ENCODE results near the gene RSF1. TPM values are rescaled to one million over a fixed set of nuclear protein-coding genes. Genes with fewer than 3 reads are reported as not detected.

Gene RSF1
- total RNA-seq, 1 experiment from 2014 or later: 43.1 TPM

- no peak overlapping the region for H3K4me2 ChIP-seq (ENCODE audit: low read length)
- BruUV-seq (replicated peaks): no TSS peak
- H3K27me3 ChIP-seq (ENCODE audit: insufficient read depth, low read length): no peaks in the 10 kb centered on the region
- no peak overlapping the region for H3K27ac ChIP-seq (ENCODE audit: low read depth, low read length)
- ChIA-PET RAD21 (ENCODE audit: low non-redundant PET in 1 of 2, low total read pairs in 2 of 2, uncharacterized antibody in 2 of 2, unreplicated experiment in 2 of 2) (no interaction called here), POLR2A (no interaction called here), CTCF (no interaction called here)
- H2AFZ ChIP-seq (ENCODE audit: low read depth, low read length, poor library complexity, severe bottlenecking): no peak overlapping the region
- no peaks in the 10 kb centered on the region for H3K9me2 ChIP-seq (ENCODE audit: insufficient read depth)
- DNase-seq (ENCODE audit: low read depth, low spot score) (no peak), ATAC-seq (no peak)
- no peak overlapping the region for H3K4me3 ChIP-seq (replicated peaks in 1 of 2; ENCODE audit: low read depth in 1 of 2, low read length in 2 of 2)
- H3K9ac ChIP-seq (ENCODE audit: low read length): no peak overlapping the region
- no peaks in the 10 kb centered on the region for H4K20me1 ChIP-seq (ENCODE audit: insufficient read depth)
- no peaks in the 10 kb centered on the region for H3K4me1 ChIP-seq (ENCODE audit: control insufficient read depth in 1 of 2, insufficient read depth in 2 of 2, low read length in 2 of 2)
- H3K79me2 ChIP-seq (ENCODE audit: insufficient read depth, low read length): no peaks in the 10 kb centered on the region
- H3K9me3 ChIP-seq (ENCODE audit: control insufficient read depth in 1 of 2, insufficient read depth in 1 of 2, low read depth in 1 of 2, low read length in 2 of 2): no peaks in the 10 kb centered on the region
- intact Hi-C loops (cut with micrococcal nuclease): no loop called here
- H3K36me3 ChIP-seq (ENCODE audit: control insufficient read depth in 1 of 2, insufficient read depth in 2 of 2, low read length in 2 of 2): peaks cover 0 to 16% of the 10 kb centered on the region in 2 experiments; a peak in 2 of 4 replicates
- TF ChIP-seq REST (IDR thresholded peaks at IDR 0.05; ENCODE audit: low read depth) (no peak), FOSL1 (IDR thresholded peaks at IDR 0.05; ENCODE audit: low read depth) (no peak), POLR2AphosphoS5 (IDR thresholded peaks at IDR 0.05; ENCODE audit: low read depth, low read length) (no peak), CEBPB (IDR thresholded peaks at IDR 0.05; ENCODE audit: low read depth) (no peak), SRF (IDR thresholded peaks at IDR 0.05; ENCODE audit: low read depth) (no peak)
Measured at GRCh38 chr11:77665240-77665965, 155.1 kb downstream of the RSF1 start.

DNA sequence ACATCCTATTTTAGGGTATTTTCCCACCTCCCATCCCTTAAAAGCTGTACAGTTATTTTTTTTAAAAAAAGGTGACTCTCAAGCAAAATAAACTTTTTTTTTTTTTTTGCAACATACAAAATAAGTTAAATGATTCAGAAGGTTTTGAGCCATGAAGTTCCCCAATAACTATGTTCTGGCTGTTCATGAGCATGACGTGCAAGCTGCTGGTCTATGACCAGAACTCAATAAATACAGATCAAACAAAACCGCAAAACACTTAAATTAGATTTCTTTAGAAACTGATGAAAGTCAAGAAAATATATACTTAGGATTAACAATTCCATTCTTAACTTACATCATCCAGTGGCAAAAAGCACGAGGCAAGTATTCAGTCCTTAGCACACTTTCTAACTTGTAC, 158.9 kb downstream of the RSF1 start:
- no TSS peak for BruUV-seq (replicated peaks)
- Histone ChIP-seq H3K9me2 (ENCODE audit: insufficient read depth) (no peaks in the 10 kb centered on the region), H2AFZ (ENCODE audit: low read depth, low read length, poor library complexity, severe bottlenecking) (no peak overlapping the region), H3K79me2 (ENCODE audit: insufficient read depth, low read length) (no peaks in the 10 kb centered on the region), H3K4me2 (ENCODE audit: low read length) (no peak overlapping the region), H3K4me3 (replicated peaks in 1 of 2; ENCODE audit: low read depth in 1 of 2, low read length in 2 of 2) (no peak overlapping the region), H3K9ac (ENCODE audit: low read length) (no peak overlapping the region), H3K9me3 (ENCODE audit: control insufficient read depth in 1 of 2, insufficient read depth in 1 of 2, low read depth in 1 of 2, low read length in 2 of 2) (no peaks in the 10 kb centered on the region), H3K36me3 (ENCODE audit: control insufficient read depth in 1 of 2, insufficient read depth in 2 of 2, low read length in 2 of 2) (peaks cover 0 to 6% of the 10 kb centered on the region in 2 experiments; a peak in 2 of 4 replicates), H3K27ac (ENCODE audit: low read depth, low read length) (no peak overlapping the region), H4K20me1 (ENCODE audit: insufficient read depth) (no peaks in the 10 kb centered on the region), H3K4me1 (ENCODE audit: control insufficient read depth in 1 of 2, insufficient read depth in 2 of 2, low read length in 2 of 2) (no peaks in the 10 kb centered on the region), H3K27me3 (ENCODE audit: insufficient read depth, low read length) (no peaks in the 10 kb centered on the region)
- intact Hi-C loops (cut with micrococcal nuclease): no loop called here
- POLR2A ChIA-PET: no interaction called here
- ATAC-seq (no peak), DNase-seq (ENCODE audit: low read depth, low spot score) (no peak)
- CTCF ChIA-PET: no interaction called here
- RAD21 ChIA-PET (ENCODE audit: low non-redundant PET in 1 of 2, low total read pairs in 2 of 2, uncharacterized antibody in 2 of 2, unreplicated experiment in 2 of 2): no interaction called here
- TF ChIP-seq ZNF274 (IDR thresholded peaks at IDR 0.05; ENCODE audit: low read depth, low read length): no peak
- TF ChIP-seq ZBTB33 (IDR thresholded peaks at IDR 0.05; ENCODE audit: extremely low read depth, insufficient replicate concordance, low read length): no peak
- TF ChIP-seq MAX (IDR thresholded peaks at IDR 0.05): no peak
- TF ChIP-seq, protein P1, sequence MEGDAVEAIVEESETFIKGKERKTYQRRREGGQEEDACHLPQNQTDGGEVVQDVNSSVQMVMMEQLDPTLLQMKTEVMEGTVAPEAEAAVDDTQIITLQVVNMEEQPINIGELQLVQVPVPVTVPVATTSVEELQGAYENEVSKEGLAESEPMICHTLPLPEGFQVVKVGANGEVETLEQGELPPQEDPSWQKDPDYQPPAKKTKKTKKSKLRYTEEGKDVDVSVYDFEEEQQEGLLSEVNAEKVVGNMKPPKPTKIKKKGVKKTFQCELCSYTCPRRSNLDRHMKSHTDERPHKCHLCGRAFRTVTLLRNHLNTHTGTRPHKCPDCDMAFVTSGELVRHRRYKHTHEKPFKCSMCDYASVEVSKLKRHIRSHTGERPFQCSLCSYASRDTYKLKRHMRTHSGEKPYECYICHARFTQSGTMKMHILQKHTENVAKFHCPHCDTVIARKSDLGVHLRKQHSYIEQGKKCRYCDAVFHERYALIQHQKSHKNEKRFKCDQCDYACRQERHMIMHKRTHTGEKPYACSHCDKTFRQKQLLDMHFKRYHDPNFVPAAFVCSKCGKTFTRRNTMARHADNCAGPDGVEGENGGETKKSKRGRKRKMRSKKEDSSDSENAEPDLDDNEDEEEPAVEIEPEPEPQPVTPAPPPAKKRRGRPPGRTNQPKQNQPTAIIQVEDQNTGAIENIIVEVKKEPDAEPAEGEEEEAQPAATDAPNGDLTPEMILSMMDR (IDR thresholded peaks at IDR 0.05 in 2 of 3, conservative IDR thresholded peaks at IDR 0.05 in 1 of 3; ENCODE audit: borderline replicate concordance in 1 of 3, insufficient read depth in 1 of 3, low read depth in 2 of 3, low read length in 2 of 3): no peak
- TF ChIP-seq SRF (IDR thresholded peaks at IDR 0.05; ENCODE audit: low read depth): no peak
- TF ChIP-seq ELF1 (IDR thresholded peaks at IDR 0.05; ENCODE audit: borderline replicate concordance, low read depth): no peak
- TF ChIP-seq, protein P2, sequence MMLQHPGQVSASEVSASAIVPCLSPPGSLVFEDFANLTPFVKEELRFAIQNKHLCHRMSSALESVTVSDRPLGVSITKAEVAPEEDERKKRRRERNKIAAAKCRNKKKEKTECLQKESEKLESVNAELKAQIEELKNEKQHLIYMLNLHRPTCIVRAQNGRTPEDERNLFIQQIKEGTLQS (IDR thresholded peaks at IDR 0.05): no peak

All from HCT116 (cell line).